COLO668 (cell line): ENCODE results near the gene BCKDHA.
"Not testable (repeated sequence)": the region's sequence is repeated elsewhere in the genome, so short reads cannot be mapped to it uniquely, and the experiment has no call there.

Experiments used
- DNase-seq: peaks from one replicate; lab custom pipeline; 2025; ENCODE audit not compliant: unreplicated experiment; lab: John Stamatoyannopoulos, UW

Gene BCKDHA

DNA sequence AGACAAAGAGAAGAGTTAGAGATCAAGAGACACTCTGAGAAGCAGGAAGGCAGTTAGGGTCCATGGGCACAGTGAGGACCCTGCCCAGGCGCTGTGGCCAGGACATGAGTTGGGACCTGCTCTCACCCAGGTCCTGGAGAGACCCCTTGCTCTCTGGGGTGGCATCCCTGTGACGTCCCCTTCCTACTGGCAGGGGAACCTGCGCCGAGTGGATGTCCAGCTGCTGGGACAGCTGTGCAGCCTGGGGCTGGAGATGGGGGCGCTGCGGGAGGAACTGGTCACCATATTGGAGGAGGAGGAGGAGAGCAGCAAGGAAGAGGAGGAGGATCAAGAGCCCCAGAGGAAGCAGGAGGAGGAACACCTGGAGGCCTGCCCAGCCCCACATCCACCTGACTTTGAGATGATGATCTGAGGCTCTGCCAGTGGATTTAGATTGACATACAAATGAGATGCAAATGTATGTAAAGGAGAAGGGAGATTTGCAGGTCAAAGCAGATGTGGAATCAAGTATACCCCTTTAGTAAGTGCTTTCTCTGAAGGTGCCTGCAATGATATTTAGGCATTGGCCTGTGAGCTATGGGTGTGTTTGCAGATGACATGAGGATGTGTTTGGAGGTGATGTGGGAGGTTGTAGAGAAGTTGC, 46.3 kb downstream of the BCKDHA start:
- no peak for DNase-seq

DNA sequence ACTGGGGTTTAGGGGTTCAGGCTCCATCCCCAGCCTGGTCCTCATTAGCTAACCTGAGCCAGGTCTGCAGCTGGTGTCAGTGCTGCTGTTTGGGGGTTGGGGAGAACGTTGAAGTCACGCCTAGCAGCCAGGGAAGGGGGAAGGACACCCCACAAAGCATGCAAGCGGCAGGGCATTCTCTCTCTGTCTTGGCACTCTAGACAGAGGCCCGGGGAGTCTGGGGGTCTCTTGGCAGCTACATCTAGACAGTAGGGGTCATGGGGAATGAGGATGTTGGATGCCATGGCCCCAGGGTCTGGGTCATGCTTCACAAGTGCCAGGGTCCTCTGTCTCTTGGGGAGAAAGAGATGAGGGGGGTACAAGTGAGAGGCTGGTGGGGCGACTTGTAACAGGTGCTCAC, 48.0 kb downstream of the BCKDHA start:
- no peak for DNase-seq

DNA sequence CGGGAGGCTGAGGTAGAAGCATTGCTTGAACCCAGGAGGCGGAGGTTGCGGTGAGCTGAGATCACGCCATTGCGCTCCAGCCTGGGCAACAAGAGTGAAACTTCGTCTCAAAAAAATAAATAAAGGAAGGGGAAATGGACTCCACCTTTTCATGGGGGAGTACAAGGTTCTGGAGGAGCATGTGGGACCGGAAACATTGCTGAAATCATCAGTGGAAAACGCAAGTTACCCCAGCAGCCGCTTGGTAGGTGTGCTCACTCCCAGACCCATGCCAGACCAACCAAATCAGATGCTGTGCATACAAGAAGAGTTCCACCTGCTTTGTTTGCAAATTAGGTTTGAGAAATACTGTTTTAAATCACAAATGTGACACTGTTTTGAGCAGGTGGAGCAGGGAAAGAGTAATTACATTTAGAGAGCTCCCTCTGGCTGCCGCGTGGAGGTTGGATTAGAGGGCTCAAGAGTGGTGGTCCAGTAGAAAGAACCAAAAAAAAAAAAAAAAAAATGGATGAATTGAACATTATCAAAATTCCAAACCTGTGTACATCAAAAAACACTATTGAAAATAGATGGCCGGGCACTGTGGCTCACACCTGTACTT, 50.2 kb downstream of the BCKDHA start:
- DNase-seq: no peak

DNA sequence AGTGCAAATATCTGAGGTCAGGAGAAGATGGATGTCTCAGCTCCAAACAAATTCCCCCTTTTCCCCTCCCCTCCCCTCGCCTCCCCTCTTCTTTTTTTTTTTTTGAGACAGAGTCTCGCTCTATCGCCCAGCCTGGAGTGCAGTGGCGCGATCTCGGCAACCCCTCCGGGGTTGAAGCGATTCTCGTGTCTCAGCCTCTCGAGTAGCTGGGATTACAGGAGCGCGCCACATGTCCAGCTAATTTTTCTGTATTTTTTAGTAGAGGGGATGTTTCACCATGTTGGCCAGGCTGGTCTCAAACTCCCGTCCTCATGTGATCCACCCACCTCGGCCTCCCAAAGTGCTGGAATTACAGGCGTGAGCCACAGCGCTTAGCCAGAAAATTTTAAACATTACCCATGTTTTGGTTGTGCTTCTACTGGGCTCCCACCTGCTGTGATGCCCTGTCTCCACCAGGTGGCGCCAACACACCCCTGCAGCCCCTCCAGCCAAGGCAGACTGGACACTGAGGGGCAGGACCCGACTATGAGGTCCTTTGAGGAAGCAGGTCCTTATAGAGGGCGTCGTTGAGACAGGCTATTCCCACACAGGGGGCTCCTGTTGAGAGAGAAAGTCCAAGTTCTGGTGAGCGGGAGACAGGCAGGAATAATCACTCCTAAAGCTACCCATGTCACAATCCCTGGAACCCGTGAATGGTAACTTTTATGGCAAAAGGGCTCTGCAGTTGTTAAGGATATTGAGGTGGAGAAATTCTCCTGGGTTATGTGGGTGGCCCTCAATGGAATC, 51.7 kb downstream of the BCKDHA start:
- peak; percentile 59 for DNase-seq

DNA sequence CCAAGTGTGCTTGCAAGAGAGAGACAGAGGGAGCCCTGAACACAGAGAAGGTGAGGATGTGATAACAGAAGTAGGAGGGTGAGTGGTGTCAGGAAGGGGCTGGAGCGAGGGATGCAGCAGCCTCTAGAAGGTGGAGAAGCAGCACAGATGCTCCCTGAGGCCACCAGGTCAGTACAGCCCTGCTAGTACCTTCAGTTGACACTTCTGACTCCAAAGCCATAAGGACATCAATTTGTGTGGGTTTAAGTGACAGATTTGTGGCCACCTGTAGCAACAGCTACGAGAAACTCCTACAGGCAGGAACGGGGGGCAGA, 52.2 kb downstream of the BCKDHA start:
- DNase-seq: no peak

DNA sequence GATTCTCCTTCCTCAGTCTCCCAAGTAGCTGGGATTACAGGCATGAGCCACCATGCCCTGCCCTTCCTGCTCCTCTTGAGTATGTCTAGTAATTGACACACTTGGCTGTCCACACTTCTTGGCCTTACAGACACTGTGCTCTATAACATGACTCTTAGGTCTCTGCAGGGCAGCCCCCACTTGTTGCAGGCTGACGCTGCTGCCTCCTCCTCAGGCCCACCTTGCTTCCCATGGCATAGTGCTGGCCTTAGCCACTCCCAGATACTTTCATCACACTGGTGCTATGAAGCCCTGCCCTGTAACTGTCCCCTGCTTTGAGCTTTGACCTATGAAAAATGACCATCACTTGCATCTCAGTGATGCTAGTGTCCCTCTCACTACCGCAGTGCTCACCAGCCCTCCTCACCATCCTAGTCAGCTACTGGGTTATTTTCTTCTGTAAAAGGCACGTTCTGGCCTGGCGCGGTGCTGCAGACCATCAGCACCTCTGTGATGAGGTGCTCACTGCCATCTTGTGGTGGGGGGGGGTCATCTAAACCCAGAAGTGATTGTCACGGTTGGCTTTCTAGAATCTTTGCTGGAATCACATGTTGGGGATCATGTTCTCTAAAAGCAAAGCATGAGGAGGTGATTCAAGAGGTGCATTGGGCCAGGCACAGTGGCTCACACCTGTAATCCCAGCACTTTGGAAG, 55.1 kb downstream of the BCKDHA start:
- DNase-seq: no peak

DNA sequence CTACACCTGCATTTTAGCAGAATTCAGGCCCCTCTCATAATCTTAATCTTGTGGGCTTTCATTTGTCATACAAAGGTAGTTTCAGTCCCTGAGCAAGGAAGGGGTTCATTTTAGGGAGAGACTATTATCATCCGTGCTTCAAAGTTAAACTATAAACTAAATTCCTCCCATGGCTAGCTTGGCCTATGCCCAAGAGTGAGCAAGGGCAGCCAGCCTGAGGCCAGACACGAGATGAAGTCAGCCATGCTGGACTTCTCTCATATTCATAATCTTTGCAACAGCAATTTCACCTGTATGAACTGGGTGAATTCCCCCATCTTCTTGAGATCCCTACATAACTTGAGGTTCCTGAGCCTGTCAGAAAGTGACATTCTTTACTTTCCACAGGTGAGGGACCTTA, 58.3 kb downstream of the BCKDHA start:
- no peak for DNase-seq

DNA sequence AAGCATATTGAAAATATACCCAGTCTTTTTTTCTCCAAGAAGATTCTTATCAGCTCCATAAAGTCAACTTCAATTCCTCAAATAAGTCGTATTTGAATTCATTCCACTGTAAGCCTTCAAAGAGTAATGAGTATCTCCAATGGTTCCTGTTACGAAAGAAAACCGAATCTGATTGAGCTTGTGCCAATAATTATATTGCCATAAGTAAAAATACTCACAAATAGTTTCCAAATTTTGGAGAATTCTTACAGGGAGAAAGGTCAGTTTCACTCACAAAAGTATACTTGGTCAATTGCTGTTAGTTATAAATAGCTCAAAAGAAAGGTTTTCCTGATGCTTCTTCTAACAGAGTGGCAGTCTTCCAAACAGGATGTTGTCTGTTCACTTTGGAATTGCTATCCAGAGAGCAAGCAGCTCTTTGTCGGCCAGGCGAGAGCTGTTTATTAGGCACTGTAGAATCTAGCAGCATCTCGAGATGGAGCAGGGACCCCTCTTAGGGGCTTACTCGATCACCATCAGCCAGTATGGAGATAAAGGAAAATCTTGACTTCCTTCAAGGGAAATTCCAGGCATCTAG, 58.8 kb downstream of the BCKDHA start:
- no peak for DNase-seq

DNA sequence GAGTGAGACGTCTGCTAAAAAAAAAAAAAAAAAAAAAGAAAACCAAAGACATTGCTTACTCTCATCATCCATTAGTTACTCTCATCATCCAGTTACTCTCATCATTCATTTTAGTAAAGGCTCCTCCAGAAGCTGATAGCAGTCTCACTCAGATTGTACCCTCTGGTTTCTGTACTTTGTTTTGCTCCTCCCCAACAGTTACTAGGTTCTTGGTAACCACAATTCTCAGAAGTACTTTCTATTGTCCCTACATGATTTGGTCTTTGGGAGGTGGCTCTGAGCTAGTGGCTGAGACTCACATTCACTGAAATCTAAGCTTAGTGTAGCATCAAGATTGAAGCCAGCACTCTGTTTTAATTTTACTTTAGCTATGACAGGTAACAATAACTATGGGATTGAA, 59.6 kb downstream of the BCKDHA start:
- DNase-seq: no peak

DNA sequence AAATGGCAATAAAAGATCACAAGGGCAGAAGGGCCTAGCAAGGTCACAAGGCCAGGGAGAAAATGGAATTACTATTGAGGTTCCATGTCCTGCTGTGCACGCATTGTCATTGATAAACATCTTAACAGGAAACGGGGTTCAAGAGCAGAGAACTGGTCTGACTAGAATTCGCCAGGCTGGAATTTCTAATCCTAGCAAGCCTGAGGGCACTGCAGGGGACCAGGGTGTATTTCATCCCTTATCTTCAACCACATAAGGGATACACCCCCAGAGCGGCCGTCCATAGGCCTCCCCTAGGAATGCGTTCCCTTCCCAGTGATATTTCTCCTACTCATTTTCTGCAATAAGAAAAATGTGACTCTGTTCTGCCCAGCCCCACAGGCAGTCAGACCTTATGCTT, 64.9 kb downstream of the BCKDHA start:
- no peak for DNase-seq

DNA sequence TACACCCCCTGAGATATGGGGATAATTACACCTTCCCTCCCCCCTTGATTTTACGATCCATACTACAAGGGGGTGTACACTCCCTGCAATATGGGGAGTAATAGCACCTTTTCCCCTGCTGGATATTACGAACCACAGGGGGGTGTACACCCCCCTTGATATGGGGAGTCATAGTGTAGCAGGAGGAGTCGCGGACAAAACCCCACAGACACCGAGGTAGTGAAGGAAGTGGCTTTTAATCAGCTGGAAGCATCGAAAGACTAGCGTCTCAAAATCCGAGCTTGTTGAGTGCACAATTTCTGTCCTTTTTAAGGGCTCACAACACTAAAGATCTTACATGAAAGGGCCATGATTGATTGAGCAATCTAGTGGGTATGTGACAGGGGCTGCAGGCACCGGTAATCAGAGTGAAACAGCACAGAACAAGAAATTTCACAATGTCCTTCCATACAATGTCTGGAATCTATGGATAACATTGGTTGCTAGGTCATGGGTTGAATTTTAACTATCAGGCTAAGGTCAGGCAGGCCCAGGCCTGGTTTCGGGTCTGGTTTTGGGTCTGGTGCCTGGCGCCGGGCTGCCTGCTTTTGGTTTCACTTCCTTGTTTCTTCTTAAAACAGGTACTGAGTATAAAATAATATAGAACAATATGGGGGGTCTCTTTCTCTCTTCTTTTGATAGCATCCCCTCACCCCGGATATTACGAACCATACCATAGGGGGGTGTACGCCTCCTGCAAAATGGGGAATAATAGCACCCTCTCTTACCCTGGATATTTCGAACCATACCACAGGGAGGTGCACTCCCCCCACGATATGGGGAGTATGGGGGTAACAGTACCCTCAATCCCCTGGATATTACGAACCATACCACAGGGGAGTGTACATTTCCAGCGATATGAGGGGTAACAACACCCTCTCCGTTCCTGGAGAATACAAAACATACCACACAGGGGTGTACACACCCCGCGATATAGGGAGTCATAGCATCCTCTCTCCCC, 65.9 kb downstream of the BCKDHA start:
- not testable (repeated sequence) for DNase-seq
